ENCODE data around the gene BBC3. TPM values are rescaled to one million over a fixed set of nuclear protein-coding genes. Genes with fewer than 3 reads are reported as not detected.

The BBC3 gene
- total RNA-seq, 1 experiment from 2014 or later = 49.5 TPM

DNA sequence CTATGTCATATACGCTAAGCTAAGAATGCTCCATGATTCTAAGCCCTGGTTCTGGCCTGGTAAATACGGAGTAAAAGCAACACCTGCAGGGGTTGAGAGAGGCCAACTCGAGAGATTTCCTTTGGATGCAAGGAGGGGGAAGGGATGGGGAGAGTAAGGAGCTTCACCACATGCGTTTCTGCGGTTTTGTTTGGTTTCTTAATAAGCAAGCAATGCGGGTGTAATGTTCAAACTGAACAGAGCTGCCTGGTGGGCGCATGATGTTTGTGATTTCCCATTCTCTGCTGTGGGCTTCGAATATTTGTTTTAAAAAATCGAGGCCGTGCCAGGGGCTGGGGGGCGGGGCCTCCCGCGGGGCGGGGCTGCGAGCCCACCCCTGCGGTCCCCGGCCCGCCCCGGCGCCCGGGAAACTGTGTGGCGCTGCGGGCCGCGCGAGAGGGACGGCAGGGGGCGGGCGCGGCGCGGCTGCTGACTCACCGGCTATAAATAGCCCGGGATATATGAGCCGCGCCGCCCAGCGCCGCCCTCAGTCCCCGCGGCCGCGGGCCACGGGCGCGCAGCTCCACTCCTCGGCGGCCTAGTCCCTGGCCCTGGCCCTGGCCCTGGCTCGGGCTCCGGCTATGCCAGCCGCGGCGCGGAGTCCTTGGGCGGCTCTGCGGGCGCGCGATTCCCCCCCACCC lies 5.1 kb downstream of the BBC3 start (continued):
- TF ChIP-seq, protein P1, sequence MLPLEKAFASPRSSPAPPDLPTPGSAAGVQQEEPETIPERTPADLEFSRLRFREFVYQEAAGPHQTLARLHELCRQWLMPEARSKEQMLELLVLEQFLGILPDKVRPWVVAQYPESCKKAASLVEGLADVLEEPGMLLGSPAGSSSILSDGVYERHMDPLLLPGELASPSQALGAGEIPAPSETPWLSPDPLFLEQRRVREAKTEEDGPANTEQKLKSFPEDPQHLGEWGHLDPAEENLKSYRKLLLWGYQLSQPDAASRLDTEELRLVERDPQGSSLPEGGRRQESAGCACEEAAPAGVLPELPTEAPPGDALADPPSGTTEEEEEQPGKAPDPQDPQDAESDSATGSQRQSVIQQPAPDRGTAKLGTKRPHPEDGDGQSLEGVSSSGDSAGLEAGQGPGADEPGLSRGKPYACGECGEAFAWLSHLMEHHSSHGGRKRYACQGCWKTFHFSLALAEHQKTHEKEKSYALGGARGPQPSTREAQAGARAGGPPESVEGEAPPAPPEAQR (CRISPR knock-in tag; IDR thresholded peaks at IDR 0.05) = no peak
- no peak for TF ChIP-seq SOX15 (CRISPR knock-in tag; IDR thresholded peaks at IDR 0.05)
- 0 out of 2 replicates have a peak, but pooled peaks have one; percentile 66 for TF ChIP-seq ZNF671 (CRISPR knock-in tag; IDR thresholded peaks at IDR 0.05)
- TF ChIP-seq CREM (CRISPR knock-in tag; IDR thresholded peaks at IDR 0.05) = no peak; the same call in 1 of the 2 replicates
- no peak for TF ChIP-seq SMAD3 (CRISPR knock-in tag; IDR thresholded peaks at IDR 0.05; ENCODE audit: borderline replicate concordance)
- TF ChIP-seq, protein P2, sequence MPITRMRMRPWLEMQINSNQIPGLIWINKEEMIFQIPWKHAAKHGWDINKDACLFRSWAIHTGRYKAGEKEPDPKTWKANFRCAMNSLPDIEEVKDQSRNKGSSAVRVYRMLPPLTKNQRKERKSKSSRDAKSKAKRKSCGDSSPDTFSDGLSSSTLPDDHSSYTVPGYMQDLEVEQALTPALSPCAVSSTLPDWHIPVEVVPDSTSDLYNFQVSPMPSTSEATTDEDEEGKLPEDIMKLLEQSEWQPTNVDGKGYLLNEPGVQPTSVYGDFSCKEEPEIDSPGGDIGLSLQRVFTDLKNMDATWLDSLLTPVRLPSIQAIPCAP (CRISPR knock-in tag; IDR thresholded peaks at IDR 0.05) = peak; percentile 14; the same call in 1 of the 2 replicates
- TF ChIP-seq, protein P3, sequence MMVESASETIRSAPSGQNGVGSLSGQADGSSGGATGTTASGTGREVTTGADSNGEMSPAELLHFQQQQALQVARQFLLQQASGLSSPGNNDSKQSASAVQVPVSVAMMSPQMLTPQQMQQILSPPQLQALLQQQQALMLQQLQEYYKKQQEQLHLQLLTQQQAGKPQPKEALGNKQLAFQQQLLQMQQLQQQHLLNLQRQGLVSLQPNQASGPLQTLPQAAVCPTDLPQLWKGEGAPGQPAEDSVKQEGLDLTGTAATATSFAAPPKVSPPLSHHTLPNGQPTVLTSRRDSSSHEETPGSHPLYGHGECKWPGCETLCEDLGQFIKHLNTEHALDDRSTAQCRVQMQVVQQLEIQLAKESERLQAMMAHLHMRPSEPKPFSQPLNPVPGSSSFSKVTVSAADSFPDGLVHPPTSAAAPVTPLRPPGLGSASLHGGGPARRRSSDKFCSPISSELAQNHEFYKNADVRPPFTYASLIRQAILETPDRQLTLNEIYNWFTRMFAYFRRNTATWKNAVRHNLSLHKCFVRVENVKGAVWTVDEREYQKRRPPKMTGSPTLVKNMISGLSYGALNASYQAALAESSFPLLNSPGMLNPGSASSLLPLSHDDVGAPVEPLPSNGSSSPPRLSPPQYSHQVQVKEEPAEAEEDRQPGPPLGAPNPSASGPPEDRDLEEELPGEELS (CRISPR knock-in tag; IDR thresholded peaks at IDR 0.05) = no peak
- TF ChIP-seq ZNF121 (CRISPR knock-in tag; IDR thresholded peaks at IDR 0.05) = no peak
- no peak for TF ChIP-seq SMAD4 (CRISPR knock-in tag; IDR thresholded peaks at IDR 0.05)
- TF ChIP-seq, protein P4, sequence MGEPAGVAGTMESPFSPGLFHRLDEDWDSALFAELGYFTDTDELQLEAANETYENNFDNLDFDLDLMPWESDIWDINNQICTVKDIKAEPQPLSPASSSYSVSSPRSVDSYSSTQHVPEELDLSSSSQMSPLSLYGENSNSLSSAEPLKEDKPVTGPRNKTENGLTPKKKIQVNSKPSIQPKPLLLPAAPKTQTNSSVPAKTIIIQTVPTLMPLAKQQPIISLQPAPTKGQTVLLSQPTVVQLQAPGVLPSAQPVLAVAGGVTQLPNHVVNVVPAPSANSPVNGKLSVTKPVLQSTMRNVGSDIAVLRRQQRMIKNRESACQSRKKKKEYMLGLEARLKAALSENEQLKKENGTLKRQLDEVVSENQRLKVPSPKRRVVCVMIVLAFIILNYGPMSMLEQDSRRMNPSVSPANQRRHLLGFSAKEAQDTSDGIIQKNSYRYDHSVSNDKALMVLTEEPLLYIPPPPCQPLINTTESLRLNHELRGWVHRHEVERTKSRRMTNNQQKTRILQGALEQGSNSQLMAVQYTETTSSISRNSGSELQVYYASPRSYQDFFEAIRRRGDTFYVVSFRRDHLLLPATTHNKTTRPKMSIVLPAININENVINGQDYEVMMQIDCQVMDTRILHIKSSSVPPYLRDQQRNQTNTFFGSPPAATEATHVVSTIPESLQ (CRISPR knock-in tag; IDR thresholded peaks at IDR 0.05) = no peak
- TF ChIP-seq, protein P5, sequence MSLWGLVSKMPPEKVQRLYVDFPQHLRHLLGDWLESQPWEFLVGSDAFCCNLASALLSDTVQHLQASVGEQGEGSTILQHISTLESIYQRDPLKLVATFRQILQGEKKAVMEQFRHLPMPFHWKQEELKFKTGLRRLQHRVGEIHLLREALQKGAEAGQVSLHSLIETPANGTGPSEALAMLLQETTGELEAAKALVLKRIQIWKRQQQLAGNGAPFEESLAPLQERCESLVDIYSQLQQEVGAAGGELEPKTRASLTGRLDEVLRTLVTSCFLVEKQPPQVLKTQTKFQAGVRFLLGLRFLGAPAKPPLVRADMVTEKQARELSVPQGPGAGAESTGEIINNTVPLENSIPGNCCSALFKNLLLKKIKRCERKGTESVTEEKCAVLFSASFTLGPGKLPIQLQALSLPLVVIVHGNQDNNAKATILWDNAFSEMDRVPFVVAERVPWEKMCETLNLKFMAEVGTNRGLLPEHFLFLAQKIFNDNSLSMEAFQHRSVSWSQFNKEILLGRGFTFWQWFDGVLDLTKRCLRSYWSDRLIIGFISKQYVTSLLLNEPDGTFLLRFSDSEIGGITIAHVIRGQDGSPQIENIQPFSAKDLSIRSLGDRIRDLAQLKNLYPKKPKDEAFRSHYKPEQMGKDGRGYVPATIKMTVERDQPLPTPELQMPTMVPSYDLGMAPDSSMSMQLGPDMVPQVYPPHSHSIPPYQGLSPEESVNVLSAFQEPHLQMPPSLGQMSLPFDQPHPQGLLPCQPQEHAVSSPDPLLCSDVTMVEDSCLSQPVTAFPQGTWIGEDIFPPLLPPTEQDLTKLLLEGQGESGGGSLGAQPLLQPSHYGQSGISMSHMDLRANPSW (CRISPR knock-in tag; conservative IDR thresholded peaks at IDR 0.05; ENCODE audit: low read depth) = no peak
- TF ChIP-seq, protein P6, sequence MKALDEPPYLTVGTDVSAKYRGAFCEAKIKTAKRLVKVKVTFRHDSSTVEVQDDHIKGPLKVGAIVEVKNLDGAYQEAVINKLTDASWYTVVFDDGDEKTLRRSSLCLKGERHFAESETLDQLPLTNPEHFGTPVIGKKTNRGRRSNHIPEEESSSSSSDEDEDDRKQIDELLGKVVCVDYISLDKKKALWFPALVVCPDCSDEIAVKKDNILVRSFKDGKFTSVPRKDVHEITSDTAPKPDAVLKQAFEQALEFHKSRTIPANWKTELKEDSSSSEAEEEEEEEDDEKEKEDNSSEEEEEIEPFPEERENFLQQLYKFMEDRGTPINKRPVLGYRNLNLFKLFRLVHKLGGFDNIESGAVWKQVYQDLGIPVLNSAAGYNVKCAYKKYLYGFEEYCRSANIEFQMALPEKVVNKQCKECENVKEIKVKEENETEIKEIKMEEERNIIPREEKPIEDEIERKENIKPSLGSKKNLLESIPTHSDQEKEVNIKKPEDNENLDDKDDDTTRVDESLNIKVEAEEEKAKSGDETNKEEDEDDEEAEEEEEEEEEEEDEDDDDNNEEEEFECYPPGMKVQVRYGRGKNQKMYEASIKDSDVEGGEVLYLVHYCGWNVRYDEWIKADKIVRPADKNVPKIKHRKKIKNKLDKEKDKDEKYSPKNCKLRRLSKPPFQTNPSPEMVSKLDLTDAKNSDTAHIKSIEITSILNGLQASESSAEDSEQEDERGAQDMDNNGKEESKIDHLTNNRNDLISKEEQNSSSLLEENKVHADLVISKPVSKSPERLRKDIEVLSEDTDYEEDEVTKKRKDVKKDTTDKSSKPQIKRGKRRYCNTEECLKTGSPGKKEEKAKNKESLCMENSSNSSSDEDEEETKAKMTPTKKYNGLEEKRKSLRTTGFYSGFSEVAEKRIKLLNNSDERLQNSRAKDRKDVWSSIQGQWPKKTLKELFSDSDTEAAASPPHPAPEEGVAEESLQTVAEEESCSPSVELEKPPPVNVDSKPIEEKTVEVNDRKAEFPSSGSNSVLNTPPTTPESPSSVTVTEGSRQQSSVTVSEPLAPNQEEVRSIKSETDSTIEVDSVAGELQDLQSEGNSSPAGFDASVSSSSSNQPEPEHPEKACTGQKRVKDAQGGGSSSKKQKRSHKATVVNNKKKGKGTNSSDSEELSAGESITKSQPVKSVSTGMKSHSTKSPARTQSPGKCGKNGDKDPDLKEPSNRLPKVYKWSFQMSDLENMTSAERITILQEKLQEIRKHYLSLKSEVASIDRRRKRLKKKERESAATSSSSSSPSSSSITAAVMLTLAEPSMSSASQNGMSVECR (CRISPR knock-in tag; IDR thresholded peaks at IDR 0.05; ENCODE audit: borderline replicate concordance) = no peak; the same call in 1 of the 2 replicates
- TF ChIP-seq, protein P7, sequence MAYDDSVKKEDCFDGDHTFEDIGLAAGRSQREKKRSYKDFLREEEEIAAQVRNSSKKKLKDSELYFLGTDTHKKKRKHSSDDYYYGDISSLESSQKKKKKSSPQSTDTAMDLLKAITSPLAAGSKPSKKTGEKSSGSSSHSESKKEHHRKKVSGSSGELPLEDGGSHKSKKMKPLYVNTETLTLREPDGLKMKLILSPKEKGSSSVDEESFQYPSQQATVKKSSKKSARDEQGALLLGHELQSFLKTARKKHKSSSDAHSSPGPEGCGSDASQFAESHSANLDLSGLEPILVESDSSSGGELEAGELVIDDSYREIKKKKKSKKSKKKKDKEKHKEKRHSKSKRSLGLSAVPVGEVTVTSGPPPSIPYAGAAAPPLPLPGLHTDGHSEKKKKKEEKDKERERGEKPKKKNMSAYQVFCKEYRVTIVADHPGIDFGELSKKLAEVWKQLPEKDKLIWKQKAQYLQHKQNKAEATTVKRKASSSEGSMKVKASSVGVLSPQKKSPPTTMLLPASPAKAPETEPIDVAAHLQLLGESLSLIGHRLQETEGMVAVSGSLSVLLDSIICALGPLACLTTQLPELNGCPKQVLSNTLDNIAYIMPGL (CRISPR knock-in tag; IDR thresholded peaks at IDR 0.05) = no peak
- TF ChIP-seq, protein P8, sequence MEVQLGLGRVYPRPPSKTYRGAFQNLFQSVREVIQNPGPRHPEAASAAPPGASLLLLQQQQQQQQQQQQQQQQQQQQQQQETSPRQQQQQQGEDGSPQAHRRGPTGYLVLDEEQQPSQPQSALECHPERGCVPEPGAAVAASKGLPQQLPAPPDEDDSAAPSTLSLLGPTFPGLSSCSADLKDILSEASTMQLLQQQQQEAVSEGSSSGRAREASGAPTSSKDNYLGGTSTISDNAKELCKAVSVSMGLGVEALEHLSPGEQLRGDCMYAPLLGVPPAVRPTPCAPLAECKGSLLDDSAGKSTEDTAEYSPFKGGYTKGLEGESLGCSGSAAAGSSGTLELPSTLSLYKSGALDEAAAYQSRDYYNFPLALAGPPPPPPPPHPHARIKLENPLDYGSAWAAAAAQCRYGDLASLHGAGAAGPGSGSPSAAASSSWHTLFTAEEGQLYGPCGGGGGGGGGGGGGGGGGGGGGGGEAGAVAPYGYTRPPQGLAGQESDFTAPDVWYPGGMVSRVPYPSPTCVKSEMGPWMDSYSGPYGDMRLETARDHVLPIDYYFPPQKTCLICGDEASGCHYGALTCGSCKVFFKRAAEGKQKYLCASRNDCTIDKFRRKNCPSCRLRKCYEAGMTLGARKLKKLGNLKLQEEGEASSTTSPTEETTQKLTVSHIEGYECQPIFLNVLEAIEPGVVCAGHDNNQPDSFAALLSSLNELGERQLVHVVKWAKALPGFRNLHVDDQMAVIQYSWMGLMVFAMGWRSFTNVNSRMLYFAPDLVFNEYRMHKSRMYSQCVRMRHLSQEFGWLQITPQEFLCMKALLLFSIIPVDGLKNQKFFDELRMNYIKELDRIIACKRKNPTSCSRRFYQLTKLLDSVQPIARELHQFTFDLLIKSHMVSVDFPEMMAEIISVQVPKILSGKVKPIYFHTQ (CRISPR knock-in tag; IDR thresholded peaks at IDR 0.05) = peak; percentile 75; the same call in 1 of the 2 replicates
- TF ChIP-seq ZNF396 (CRISPR knock-in tag; IDR thresholded peaks at IDR 0.05; ENCODE audit: borderline replicate concordance) = no peak
- no peak for TF ChIP-seq TEAD1 (CRISPR knock-in tag; IDR thresholded peaks at IDR 0.05)
- no peak for TF ChIP-seq JUN (CRISPR knock-in tag; IDR thresholded peaks at IDR 0.05)
- TF ChIP-seq, protein P9, sequence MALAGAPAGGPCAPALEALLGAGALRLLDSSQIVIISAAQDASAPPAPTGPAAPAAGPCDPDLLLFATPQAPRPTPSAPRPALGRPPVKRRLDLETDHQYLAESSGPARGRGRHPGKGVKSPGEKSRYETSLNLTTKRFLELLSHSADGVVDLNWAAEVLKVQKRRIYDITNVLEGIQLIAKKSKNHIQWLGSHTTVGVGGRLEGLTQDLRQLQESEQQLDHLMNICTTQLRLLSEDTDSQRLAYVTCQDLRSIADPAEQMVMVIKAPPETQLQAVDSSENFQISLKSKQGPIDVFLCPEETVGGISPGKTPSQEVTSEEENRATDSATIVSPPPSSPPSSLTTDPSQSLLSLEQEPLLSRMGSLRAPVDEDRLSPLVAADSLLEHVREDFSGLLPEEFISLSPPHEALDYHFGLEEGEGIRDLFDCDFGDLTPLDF (CRISPR knock-in tag; IDR thresholded peaks at IDR 0.05) = 0 out of 2 replicates have a peak, but pooled peaks have one; percentile 34

All from WTC11 (cell line).